Esophagus muscularis mucosa (tissue), 4 donors: ENCODE measurements around the gene KRT83. TPM values are rescaled to one million over a fixed set of nuclear protein-coding genes. Genes with fewer than 3 reads are reported as not detected.
"Not testable (repeated sequence)": the region's sequence is repeated elsewhere in the genome, so short reads cannot be mapped to it uniquely, and the experiment has no call there.

Source experiments
- DNase-seq: peaks from one replicate; pipeline ENCODE4 v3.0.0-alpha.2; 2017; ENCODE audit errors: extremely low spot score
- H3K27ac ChIP-seq, 4 donors: fragments of 200-600 bp; sonication (generic); replicated peaks in 1 of 4; 1 replicate in 3 of 4; 2 replicates in 1 of 4; pipeline ENCODE4 v1.5.1; 2016 to 2019; ENCODE audit warnings: mild to moderate bottlenecking in 1 of 4
- H3K27me3 ChIP-seq, 4 donors: fragments of 200-600 bp; sonication (generic); one replicate each; pipeline versions ENCODE4 v1.5.1 to v1.6.0; 2016 to 2019
- H3K36me3 ChIP-seq, 4 donors: fragments of 200-600 bp; sonication (generic); one replicate each; pipeline ENCODE4 v1.5.1; 2016 to 2019
- H3K4me1 ChIP-seq, 4 donors: fragments of 200-600 bp; sonication (generic); one replicate each; pipeline ENCODE4 v1.5.1; 2016 to 2019
- H3K4me3 ChIP-seq, 4 donors: fragments of 200-600 bp; sonication (generic); 1 replicate in 2 of 4; 2 replicates in 2 of 4; pipeline ENCODE4 v1.5.1; 2016 to 2019; ENCODE audit warnings: mild to moderate bottlenecking in 4 of 4, moderate library complexity in 1 of 4
- H3K9me3 ChIP-seq, 4 donors: fragments of 200-600 bp; sonication (generic); 1 replicate in 3 of 4; 2 replicates in 1 of 4; pipeline ENCODE4 v1.5.1; 2016 to 2019
- CTCF ChIP-seq, 3 experiments: fragments of 200-600 bp in 2 of 3; fragments of 450-650 bp in 1 of 3; sonication (generic) in 2 of 3; IDR thresholded peaks; one replicate each; pipeline ENCODE4 v1.5.1; 2017 to 2019; ENCODE audit warnings: antibody characterized with exemption in 3 of 3, mild to moderate bottlenecking in 2 of 3, moderate library complexity in 1 of 3
- EP300 ChIP-seq: sonication (generic); formaldehyde crosslinking; IDR thresholded peaks from one replicate; pipeline ENCODE4 v1.6.1; 2017; ENCODE audit warnings: antibody characterized with exemption
- POLR2A ChIP-seq: fragments of 450-650 bp; IDR thresholded peaks from one replicate; pipeline ENCODE4 v1.6.1; 2017; ENCODE audit warnings: antibody characterized with exemption, moderate library complexity, mild to moderate bottlenecking, low read depth
- POLR2AphosphoS5 ChIP-seq, 2 donors: sonication (generic); formaldehyde crosslinking; IDR thresholded peaks; one replicate each; pipeline ENCODE4 v1.6.1; 2017; ENCODE audit warnings: antibody characterized with exemption in 2 of 2
- WGBS: methylation state at CpG from one replicate; pipeline ENCODE4 v1.1.5; 2018; 5-methylcytosine and 5-hydroxymethylcytosine counted together
- intact Hi-C: fragments of 100-400 bp; cut with DNase I; formaldehyde crosslinking; loops from one replicate; pipeline ENCODE4 v1.15.1; 2023
- total RNA-seq, 4 donors: library from RNA; depleted of rRNA; stranded (reverse); fragments of >200 nt; gene quantifications; one replicate each; pipeline versions ENCODE4 v1.1.0 to v1.2.1, GENCODE V29; 2016

The KRT83 gene
- total RNA-seq, 4 donors from 2014 or later = not detected

DNA sequence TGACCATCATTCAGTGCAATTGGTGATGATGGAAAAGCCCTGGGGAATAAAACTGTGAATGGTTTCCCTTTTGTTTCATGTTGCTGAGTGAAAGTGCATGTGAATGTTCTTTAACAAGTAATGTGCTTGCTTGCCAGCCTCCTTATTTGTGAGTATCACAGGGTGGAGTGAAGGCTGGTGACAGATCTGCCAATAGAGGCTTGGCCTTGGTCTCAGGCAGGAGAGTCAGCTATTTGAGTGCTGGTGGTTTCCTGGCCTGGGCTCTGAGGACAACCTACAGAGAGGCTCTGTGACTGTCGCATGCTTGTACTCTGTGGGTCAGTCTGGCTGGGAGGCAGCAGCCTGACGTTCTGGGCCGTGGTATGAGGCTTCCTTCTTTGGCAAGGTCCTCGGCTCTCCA is 25.4 kb upstream of the KRT83 start:
- Histone ChIP-seq H3K27ac (no peak overlapping the region), H3K4me3 (no peak overlapping the region), H3K27me3 (peaks cover 0 to 13% (median 0%) of the 10 kb centered on the region in 4 donors), H3K36me3 (no peaks in the 10 kb centered on the region), H3K4me1 (peaks cover 0 to 9% (median 0%) of the 10 kb centered on the region in 4 donors), H3K9me3 (peaks cover 0 to 14% (median 12%) of the 10 kb centered on the region in 4 donors)
- intact Hi-C loops = no loop called here
- 57% methylated on average over 4 of the region's 4 CpGs for WGBS
- no peak for DNase-seq
- TF ChIP-seq POLR2AphosphoS5 (IDR thresholded peaks at IDR 0.05) = no peak
- TF ChIP-seq POLR2A = no peak
- TF ChIP-seq CTCF (IDR thresholded peaks at IDR 0.05) = no peak
- no peak for TF ChIP-seq EP300

DNA sequence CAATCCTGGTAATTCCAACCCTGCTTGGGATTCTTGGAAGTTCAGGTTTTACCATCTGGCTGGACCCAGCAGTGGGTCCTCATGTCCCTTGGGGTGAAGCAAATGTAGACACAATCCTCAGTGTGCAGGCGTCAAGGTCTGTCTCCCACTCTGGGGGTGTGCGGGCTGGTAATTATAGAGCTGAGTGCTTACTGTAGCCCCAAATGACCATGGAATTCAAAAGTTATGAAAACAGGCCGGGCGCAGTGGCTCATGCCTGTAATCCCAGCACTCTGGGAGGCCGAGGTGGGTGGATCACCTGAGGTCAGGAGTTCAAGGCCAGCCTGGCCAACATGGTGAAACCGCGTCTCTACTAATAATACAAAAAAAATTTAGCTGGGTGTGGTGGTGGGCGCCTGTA is 23.8 kb upstream of the KRT83 start:
- H3K4me1 ChIP-seq, intact Hi-C loops, H3K4me3 ChIP-seq, H3K27ac ChIP-seq, DNase-seq, H3K36me3 ChIP-seq: not testable (repeated sequence)
- Histone ChIP-seq H3K27me3 (peaks cover 0 to 13% (median 0%) of the 10 kb centered on the region in 4 donors), H3K9me3 (peaks cover 0 to 14% (median 12%) of the 10 kb centered on the region in 4 donors)
- 89% methylated on average over 8 of the region's 8 CpGs for WGBS

GRCh38 chr12:52344111-52344510 is 22.9 kb upstream of the KRT83 start:
- Histone ChIP-seq H3K27ac (no peak overlapping the region), H3K4me1 (no peaks in the 10 kb centered on the region), H3K9me3 (peaks cover 0 to 14% (median 12%) of the 10 kb centered on the region in 4 donors), H3K4me3 (no peak overlapping the region), H3K36me3 (no peaks in the 10 kb centered on the region), H3K27me3 (peaks cover 0 to 13% (median 0%) of the 10 kb centered on the region in 4 donors)
- no peak for DNase-seq
- WGBS = 94% methylated on average over 12 of the region's 12 CpGs
- no peak for TF ChIP-seq POLR2A
- TF ChIP-seq POLR2AphosphoS5 (IDR thresholded peaks at IDR 0.05) = no peak
- intact Hi-C loops = no loop called here

- intact Hi-C loops = no loop called here
- H3K27ac ChIP-seq = no peak overlapping the region
- WGBS = 94% methylated on average over 2 of the region's 2 CpGs
Observed at GRCh38 chr12:52343550-52343949, 22.4 kb upstream of the KRT83 start.

DNA sequence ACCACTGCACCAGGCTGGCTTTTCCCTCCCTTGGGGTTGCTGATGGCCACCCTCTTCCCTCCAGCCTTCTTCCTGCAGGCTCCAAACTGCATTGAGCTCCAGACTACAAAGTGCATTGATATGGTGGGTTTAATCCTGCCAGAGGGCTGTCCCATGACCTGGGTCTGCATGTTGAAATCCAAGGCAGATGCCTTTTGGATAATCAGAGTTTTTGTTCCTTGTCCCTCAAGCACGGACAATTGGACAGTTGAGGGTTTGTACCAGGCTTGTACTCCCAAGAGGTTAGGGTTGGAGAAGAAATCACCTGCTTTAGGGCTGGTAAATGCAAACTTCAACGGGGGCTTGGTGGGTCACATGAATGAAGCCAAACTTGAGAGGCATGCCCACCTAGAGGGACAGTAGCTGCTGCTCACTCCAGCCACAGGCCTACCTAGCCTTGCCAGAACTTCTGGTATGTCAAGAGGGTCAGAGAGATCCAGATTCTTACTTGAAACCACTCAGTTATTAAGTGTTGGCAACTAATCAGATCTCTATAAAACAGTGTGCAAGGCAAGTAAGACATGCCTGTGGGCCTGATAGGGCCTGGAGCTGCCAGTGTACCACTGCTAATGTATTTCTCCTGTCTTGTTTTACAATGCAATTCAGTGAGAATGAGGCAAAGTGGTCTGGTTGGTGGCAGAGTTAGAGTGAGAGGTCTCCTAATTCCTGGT is 21.7 kb upstream of the KRT83 start:
- no peaks in the 10 kb centered on the region for H3K36me3 ChIP-seq
- H3K27ac ChIP-seq = no peak overlapping the region
- peaks cover 0 to 14% (median 12%) of the 10 kb centered on the region in 4 donors for H3K9me3 ChIP-seq
- H3K4me3 ChIP-seq = no peak overlapping the region
- peaks cover 0 to 13% (median 0%) of the 10 kb centered on the region in 4 donors for H3K27me3 ChIP-seq
- WGBS = 100% methylated on average over 1 of the region's 2 CpGs
- DNase-seq = no peak
- intact Hi-C loops = no loop called here
- no peaks in the 10 kb centered on the region for H3K4me1 ChIP-seq
- no peak for TF ChIP-seq POLR2AphosphoS5 (IDR thresholded peaks at IDR 0.05)
- no peak for TF ChIP-seq EP300
- no peak for TF ChIP-seq POLR2A
- no peak for TF ChIP-seq CTCF (IDR thresholded peaks at IDR 0.05)

More at GRCh38 chr12:52343550-52343949, 22.4 kb upstream of the KRT83 start:
- no peaks in the 10 kb centered on the region for H3K36me3 ChIP-seq
- no peaks in the 10 kb centered on the region for H3K4me1 ChIP-seq
- H3K4me3 ChIP-seq = no peak overlapping the region
- TF ChIP-seq CTCF (IDR thresholded peaks at IDR 0.05) (no peak), EP300 (no peak), POLR2A (no peak), POLR2AphosphoS5 (IDR thresholded peaks at IDR 0.05) (no peak)
- H3K9me3 ChIP-seq = peaks cover 0 to 14% (median 12%) of the 10 kb centered on the region in 4 donors
- H3K27me3 ChIP-seq = peaks cover 0 to 13% (median 0%) of the 10 kb centered on the region in 4 donors
- no peak for DNase-seq
